Stimulated activated CD4-positive, alpha-beta T cell treated with anti-CD3 and anti-CD28 coated beads, Interleukin-15, amount 100 ng/mL, for 24 hours (primary cell): ENCODE data around the gene P4HA2.
A peak's percentile ranks its signal among the peaks of the same experiment; 100 is the strongest.

ENCODE experiments used
- DNase-seq: peaks from one replicate; pipeline ENCODE4 v3.0.0-alpha.2; 2020

The P4HA2 gene

GRCh38 chr5:132264546-132265335 lies 37.1 kb upstream of the P4HA2 start:
- DNase-seq = no peak

DNA sequence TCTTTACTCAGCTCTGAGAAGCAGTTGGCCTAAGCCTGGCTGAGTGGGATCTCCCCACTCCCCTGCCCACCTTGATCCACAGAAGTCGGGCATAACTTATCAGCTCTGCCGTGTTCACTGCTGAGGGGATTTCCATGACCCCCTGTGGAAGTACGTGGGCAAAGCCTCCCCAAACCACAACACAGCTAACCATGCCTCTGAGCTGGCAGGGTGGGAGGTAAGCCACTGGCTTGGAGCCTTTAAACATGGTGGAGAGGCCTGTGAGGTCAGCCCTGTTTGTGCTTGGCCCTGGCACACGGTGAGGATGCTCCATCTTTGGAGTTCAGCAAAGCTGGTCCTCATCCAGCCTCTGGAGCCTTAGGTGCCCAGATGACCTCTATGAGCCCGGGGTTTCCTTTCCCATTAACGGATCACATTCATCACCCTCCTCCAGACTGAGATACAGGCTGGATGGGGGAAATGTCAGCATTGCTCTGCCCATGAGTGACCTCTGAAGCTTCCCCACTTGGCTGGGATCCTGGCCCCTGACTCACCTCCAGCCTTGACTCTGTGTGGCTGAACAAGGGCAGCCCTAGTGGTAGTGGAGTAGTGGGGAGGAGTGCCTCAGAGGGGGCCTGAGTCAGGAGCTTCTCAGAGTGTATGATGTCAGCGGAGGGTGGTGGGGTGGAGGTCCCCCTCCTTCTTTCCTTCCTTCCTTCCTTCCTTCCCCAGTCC lies 36.1 kb upstream of the P4HA2 start:
- DNase-seq = peak; percentile 46

DNA sequence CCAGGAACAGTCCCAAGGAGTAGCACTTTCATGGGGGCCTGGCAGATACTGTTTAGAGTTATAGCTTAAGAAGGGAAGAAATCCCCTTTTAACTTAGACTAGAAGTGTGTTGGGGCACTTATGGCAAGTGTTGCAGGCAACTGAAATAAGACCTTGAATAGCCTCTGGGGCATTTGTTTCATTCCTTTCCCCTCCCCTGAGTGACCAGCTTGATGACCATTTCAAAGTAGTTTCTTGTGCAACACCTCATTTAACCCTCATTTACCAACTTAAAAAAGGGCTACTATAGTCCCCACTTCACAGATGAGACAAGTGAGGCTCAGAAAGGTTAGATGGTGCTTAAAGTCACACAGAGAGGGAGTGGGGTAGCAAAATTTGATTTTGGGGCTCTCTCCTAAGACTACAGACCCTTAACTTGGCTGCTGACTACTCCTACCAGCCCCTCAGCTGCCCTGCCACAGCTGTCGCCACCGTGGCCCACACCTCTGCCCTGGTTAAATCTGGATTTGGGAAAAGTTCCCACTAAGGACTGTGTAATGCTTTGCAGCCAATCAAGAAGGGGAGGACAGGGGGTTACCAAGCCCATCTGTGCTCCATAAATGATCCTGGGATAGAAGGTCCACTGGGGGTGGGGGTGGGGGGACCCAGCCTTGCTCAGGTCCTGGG lies 35.4 kb upstream of the P4HA2 start:
- DNase-seq = no peak

DNA sequence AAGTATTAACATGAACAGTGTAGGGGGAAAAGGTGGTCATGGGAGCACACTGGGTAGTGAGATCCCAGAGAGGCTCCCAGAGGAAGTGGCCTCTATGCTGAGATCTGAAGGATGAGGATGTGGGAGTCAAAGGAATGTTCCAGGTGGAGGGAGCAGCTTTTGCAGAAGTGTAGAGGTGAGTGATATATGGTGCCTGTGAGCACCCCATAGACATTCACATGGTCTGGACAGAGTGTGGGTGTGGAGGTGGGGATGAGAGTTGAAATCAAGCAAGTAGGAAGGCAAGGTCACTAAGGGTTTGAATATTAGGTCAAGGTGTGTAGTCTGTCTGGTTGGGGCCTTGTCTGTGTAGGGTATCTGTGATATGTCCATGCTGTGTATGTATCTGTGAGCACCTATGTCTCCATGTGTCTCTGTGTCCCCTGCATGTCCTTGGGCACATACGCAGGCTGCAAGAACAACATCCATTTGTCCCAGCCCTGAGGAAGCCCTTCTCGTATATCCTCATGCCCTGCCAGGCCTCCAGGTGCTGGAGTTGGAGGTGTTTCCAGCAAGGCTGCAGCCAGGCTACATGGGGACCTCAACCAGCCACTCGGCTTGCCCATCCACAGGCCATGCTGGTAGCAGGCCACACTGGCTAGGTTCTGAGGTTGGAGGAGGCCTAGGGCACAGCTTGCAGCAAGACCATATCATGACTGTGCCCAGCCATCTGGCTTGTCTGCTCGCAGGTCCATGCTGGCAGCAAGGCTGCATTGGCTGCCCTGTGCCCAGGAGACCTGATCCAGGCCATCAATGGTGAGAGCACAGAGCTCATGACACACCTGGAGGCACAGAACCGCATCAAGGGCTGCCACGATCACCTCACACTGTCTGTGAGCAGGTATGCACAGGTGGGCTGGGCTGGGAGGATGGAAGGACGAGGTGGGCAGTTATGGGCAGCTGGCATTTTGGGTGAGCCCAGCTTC lies 34.5 kb upstream of the P4HA2 start:
- DNase-seq = no peak

GRCh38 chr5:132260714-132261551 lies 33.3 kb upstream of the P4HA2 start:
- DNase-seq = peak; percentile 68

DNA sequence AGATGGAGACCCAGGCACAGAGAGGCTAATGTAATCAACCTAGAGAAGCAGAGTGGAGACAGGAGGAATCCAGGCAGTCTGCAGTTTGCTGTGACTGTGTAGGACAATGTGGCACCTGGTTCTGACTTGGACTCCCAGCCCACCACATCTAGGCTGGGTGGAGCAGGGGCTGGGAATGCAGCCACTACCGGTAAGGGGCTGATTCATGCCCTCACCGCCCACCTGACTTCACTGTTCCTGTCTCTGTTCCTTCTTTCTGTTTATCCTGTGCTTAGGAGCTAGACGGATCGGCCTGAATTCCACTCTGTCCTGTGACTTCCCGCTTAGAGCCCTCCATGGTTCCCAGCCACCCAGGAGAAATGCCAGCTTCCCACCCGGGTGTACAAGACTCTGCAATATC lies 32.4 kb upstream of the P4HA2 start:
- DNase-seq = no peak

GRCh38 chr5:132259069-132259851 lies 31.6 kb upstream of the P4HA2 start:
- no peak for DNase-seq

GRCh38 chr5:132258102-132259068 lies 30.7 kb upstream of the P4HA2 start:
- no peak for DNase-seq

- no peak for DNase-seq
Observed at GRCh38 chr5:132257131-132258101, 29.8 kb upstream of the P4HA2 start, which contains the start of gene PDLIM4. TSS of gene PDLIM4 (plus strand) at chr5:132257696. CDS start at chr5:132257735, 39 bp downstream.

- DNase-seq = no peak
Observed at GRCh38 chr5:132256783-132257130, 29.1 kb upstream of the P4HA2 start.

- DNase-seq = no peak
Observed at GRCh38 chr5:132256086-132256782, 28.6 kb upstream of the P4HA2 start.

- no peak for DNase-seq
Observed at GRCh38 chr5:132254321-132254977, 26.8 kb upstream of the P4HA2 start.

DNA sequence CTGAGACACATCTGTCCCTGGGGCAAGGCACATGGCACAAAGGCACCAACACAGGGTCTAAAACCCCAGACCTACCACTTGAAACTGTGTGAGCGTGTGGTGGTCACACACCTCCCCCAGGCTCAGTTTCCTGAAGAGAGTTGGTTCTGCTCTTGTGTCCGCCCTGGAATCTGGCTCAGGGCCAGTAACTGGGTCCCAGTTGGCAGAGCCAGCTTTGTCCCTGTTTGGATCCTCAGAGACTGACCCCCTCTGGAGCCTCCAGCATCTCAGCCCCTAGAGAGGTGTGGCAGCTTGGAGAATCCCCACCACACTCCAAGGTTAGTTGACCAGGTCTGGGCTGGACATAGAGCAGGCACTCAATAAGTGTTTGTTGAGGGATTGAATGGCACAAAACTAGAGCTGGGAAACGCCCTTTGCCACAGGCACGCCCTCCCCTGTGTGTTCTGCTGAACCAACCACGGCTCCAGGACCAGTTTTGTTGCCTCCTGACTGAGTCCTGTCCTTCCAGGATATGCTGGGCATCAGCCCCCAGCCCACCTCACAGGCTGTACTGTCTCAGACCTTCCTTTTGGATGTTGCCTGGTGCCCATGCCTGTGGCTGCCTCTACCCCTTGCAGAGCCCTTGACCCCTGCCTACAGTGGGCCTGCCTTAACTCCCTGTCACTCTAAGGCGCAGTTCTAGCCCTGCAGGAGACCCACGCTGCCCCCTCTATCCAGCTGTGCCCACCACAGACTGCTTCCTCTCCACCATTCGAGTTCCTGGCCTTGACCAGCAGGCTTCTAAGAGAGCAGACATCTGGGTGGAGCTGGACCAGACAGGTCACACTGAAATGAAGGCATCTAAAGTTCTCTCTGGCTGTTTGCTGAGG lies 26.0 kb upstream of the P4HA2 start:
- no peak for DNase-seq

DNA sequence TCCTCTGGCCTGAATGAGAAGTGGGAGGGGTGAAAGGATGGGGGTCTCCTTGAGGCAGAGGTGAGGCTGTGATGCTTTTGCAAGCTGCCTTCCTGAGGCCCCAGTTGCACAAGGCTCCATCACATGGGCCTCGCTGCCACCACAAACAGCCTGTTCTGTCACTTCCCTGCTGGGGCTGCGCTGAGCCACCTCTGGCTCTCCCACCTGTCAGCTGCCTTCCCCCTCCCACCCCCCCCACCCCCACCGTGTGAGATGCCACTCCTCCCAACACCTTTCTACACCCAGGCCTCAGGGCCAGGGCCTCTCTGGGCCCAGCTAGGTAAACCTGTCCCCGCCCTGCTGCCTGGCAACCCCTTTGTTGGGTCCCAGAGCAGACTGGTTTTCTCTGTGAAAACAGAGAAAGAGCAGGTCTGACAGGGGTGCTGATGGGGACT lies 25.4 kb upstream of the P4HA2 start:
- no peak for DNase-seq

GRCh38 chr5:132251220-132251725 lies 23.6 kb upstream of the P4HA2 start:
- DNase-seq = no peak

DNA sequence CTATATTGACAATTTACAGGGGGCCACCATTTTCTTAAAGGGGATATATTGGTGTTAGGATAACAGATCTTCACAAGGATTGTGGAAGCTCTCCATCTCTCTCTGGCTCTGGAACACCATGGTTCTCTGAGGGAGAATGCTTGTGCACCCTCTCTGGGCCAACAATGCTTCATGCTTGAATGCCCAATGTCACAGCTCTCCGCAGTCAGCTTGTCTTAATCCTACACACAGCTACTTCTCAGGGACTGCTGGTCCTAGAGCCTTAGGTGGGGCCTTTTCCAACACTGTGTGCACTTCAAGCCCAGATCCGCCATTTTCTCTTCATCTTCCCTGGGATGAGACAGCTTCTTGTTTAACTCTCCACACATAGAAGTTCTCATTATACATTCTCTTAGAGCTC lies 22.9 kb upstream of the P4HA2 start:
- DNase-seq = no peak
